DND-41 (cell line): ENCODE data around the gene OSBPL8.

Experiments
- EZH2 ChIP-seq: IDR thresholded peaks from 3 replicates; pipeline ENCODE4 v1.6.1; 2012; ENCODE audit warnings: borderline replicate concordance, low read depth, mild to moderate bottlenecking, moderate library complexity, low read length, inconsistent platforms; ENCODE audit not compliant: severe bottlenecking
- TF ChIP-seq, protein P1 (sequence below): IDR thresholded peaks from 2 replicates; pipeline ENCODE4 v1.5.1; 2012; ENCODE audit warnings: borderline replicate concordance, low read length, moderate library complexity, mild to moderate bottlenecking; ENCODE audit not compliant: poor library complexity, severe bottlenecking; ENCODE audit errors: extremely low read depth

DNA sequence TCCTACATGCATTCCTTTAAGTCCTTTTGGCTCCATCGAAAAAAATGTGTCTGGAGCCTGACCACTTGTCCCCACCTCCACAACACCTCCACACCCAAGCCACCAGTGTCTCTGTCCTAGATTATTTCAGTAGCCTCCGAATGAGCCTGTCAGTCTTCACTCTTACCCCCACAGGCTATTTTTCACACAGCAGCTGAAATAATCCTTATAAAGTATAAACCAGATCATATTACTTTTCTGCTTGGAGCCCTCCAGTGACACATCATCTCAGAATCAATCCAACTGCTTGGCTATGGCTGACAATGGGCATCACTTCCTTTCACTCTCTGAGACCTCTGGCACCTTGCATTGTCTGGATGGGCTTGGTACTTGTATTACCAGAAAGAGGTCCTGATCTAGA lies 256.2 kb downstream of the OSBPL8 start:
- TF ChIP-seq, protein P1, sequence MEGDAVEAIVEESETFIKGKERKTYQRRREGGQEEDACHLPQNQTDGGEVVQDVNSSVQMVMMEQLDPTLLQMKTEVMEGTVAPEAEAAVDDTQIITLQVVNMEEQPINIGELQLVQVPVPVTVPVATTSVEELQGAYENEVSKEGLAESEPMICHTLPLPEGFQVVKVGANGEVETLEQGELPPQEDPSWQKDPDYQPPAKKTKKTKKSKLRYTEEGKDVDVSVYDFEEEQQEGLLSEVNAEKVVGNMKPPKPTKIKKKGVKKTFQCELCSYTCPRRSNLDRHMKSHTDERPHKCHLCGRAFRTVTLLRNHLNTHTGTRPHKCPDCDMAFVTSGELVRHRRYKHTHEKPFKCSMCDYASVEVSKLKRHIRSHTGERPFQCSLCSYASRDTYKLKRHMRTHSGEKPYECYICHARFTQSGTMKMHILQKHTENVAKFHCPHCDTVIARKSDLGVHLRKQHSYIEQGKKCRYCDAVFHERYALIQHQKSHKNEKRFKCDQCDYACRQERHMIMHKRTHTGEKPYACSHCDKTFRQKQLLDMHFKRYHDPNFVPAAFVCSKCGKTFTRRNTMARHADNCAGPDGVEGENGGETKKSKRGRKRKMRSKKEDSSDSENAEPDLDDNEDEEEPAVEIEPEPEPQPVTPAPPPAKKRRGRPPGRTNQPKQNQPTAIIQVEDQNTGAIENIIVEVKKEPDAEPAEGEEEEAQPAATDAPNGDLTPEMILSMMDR = no peak
- no peak for TF ChIP-seq EZH2
